SU-DHL-6 (cell line): ENCODE data around the gene CIP2A.

Experiments
- EZH2phosphoT487 ChIP-seq: fragments of 200-600 bp; sonication (generic), shearing (Covaris generic); conservative IDR thresholded peaks from 2 replicates; pipeline ENCODE4 v1.6.1; 2018; ENCODE audit warnings: mild to moderate bottlenecking, antibody characterized with exemption, low read length, moderate library complexity, mixed read lengths
- TF ChIP-seq, protein P1 (sequence below): fragments of 200-600 bp; sonication (generic); IDR thresholded peaks from one replicate; pipeline ENCODE4 v1.5.1; 2017; ENCODE audit warnings: antibody characterized with exemption, mild to moderate bottlenecking, low read length, moderate library complexity; ENCODE audit not compliant: insufficient read depth, poor library complexity, severe bottlenecking

DNA sequence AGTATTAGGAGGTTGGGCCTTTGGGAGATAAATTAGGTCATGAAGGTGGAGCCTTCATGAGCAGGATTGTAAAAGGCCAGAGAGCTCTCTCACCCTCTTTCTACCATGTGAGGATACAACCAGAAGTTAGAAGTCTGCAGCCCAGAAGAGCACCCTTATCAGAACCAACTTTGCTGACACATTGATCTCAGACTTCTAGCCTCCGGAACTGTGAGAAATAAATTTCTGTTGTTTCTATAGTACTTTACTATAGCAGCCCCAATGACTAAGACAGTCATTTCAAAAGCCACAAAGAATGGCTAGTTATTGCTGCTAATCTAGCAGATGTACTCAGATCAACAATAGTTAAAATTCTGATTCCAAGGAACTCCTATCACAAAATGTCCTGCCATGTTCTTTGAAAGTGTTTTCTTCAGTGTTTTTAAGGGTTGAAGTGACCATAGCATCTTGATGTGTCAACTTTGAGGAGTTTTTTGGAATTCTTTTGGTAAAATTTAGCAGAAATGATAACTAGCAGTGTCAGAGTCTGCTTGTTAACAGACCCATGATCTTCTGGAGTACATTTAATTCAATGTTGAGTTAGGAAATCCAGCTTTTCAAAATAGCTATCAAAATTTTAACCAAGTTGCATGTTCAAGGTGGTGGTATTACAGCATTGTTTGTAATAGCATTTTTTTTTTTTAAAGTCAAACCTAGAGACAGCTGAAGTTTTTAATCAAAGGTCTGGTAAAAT lies 10.6 kb upstream of the CIP2A start:
- TF ChIP-seq, protein P1, sequence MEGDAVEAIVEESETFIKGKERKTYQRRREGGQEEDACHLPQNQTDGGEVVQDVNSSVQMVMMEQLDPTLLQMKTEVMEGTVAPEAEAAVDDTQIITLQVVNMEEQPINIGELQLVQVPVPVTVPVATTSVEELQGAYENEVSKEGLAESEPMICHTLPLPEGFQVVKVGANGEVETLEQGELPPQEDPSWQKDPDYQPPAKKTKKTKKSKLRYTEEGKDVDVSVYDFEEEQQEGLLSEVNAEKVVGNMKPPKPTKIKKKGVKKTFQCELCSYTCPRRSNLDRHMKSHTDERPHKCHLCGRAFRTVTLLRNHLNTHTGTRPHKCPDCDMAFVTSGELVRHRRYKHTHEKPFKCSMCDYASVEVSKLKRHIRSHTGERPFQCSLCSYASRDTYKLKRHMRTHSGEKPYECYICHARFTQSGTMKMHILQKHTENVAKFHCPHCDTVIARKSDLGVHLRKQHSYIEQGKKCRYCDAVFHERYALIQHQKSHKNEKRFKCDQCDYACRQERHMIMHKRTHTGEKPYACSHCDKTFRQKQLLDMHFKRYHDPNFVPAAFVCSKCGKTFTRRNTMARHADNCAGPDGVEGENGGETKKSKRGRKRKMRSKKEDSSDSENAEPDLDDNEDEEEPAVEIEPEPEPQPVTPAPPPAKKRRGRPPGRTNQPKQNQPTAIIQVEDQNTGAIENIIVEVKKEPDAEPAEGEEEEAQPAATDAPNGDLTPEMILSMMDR: no peak
- TF ChIP-seq EZH2phosphoT487: no peak
